ENCODE data around the gene ZNF497.

- TF ChIP-seq, protein P1, sequence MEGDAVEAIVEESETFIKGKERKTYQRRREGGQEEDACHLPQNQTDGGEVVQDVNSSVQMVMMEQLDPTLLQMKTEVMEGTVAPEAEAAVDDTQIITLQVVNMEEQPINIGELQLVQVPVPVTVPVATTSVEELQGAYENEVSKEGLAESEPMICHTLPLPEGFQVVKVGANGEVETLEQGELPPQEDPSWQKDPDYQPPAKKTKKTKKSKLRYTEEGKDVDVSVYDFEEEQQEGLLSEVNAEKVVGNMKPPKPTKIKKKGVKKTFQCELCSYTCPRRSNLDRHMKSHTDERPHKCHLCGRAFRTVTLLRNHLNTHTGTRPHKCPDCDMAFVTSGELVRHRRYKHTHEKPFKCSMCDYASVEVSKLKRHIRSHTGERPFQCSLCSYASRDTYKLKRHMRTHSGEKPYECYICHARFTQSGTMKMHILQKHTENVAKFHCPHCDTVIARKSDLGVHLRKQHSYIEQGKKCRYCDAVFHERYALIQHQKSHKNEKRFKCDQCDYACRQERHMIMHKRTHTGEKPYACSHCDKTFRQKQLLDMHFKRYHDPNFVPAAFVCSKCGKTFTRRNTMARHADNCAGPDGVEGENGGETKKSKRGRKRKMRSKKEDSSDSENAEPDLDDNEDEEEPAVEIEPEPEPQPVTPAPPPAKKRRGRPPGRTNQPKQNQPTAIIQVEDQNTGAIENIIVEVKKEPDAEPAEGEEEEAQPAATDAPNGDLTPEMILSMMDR (IDR thresholded peaks at IDR 0.05), result no peak
- TF ChIP-seq POLR2AphosphoS5 (IDR thresholded peaks at IDR 0.05) (no peak), POLR2A (IDR thresholded peaks at IDR 0.05) (no peak)
These were observed 20.5 kb upstream of the ZNF497 start for GRCh38 chr19:58382997-58383603.
